Parathyroid adenoma (tissue), 2 donors: ENCODE measurements around the gene ZNF521.

Experiments
- H2AFZ ChIP-seq: fragments of 300-600 bp; sonication (generic); one replicate; pipeline ENCODE4 v1.7.0; 2017; ENCODE audit warnings: antibody characterized with exemption, mild to moderate bottlenecking
- H3K27ac ChIP-seq: fragments of 300-600 bp; sonication (generic); one replicate; pipeline ENCODE4 v1.7.0; 2017
- H3K27me3 ChIP-seq: fragments of 300-600 bp; sonication (generic); one replicate; pipeline ENCODE4 v1.7.0; 2017; ENCODE audit warnings: low read length; ENCODE audit not compliant: control insufficient read depth, insufficient read depth
- H3K36me3 ChIP-seq: fragments of 300-600 bp; sonication (generic); one replicate; pipeline ENCODE4 v1.7.0; 2017; ENCODE audit warnings: low read length; ENCODE audit not compliant: control insufficient read depth, insufficient read depth
- H3K4me1 ChIP-seq: fragments of 300-600 bp; sonication (generic); one replicate; pipeline ENCODE4 v1.7.0; 2017; ENCODE audit warnings: control low read depth
- H3K4me2 ChIP-seq: fragments of 300-600 bp; sonication (generic); one replicate; pipeline ENCODE4 v1.7.0; 2017; ENCODE audit warnings: low read length
- H3K4me3 ChIP-seq: fragments of 300-600 bp; sonication (generic); one replicate; pipeline ENCODE4 v1.7.0; 2017; ENCODE audit warnings: low read depth, low read length
- H3K79me2 ChIP-seq: fragments of 300-600 bp; sonication (generic); one replicate; pipeline ENCODE4 v1.7.0; 2017; ENCODE audit warnings: control low read depth
- H3K9ac ChIP-seq: fragments of 300-600 bp; sonication (generic); one replicate; pipeline ENCODE4 v1.7.0; 2017; ENCODE audit warnings: mild to moderate bottlenecking
- H3K9me3 ChIP-seq: fragments of 300-600 bp; sonication (generic); one replicate; pipeline ENCODE4 v1.7.0; 2017; ENCODE audit warnings: low read length; ENCODE audit not compliant: control insufficient read depth
- TF ChIP-seq, protein P1 (sequence below): fragments of 300-600 bp; sonication (generic); IDR thresholded peaks from one replicate; pipeline ENCODE4 v1.7.0; 2017; ENCODE audit warnings: antibody characterized with exemption, mild to moderate bottlenecking
- donor health status: primary hyperparathyroidism.

ZNF521 gene

DNA sequence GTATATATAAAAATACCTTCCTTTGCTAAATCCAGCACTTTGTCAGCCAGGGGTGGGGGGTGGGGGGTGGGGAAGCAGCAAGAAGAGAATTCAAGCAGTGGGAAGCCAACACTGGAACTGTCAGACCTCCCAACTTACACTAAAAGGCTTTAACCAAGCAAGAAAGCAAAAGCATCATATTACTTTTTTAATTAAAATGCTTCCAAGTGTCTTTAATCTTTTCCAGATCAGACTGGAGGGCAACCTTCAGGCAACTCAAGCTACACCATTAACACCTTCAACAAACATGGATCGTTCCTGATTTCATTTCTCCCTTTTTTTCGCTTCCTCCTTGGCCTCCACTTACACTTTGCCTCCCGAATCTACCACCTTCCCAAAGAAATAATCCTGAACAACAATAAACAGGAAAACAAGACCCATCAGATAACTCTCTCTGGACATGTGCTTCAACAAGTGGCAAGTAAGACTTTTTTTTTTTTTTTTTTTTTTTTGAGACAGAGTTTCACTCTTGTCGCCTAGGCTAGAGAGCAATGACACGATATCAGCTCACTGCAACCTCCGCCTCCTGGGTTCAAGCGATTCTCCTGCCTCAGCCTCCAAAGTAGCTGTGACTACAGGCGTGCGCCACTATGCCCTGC is 35.5 kb downstream of the ZNF521 start:
- Histone ChIP-seq H3K9me3 (no peaks in the 10 kb centered on the region), H2AFZ (no peak overlapping the region), H3K27ac (no peak overlapping the region), H3K36me3 (no peaks in the 10 kb centered on the region), H3K4me3 (no peak overlapping the region), H3K27me3 (no peaks in the 10 kb centered on the region), H3K9ac (no peak overlapping the region), H3K79me2 (no peaks in the 10 kb centered on the region), H3K4me2 (no peak overlapping the region), H3K4me1 (no peaks in the 10 kb centered on the region)
- TF ChIP-seq, protein P1, sequence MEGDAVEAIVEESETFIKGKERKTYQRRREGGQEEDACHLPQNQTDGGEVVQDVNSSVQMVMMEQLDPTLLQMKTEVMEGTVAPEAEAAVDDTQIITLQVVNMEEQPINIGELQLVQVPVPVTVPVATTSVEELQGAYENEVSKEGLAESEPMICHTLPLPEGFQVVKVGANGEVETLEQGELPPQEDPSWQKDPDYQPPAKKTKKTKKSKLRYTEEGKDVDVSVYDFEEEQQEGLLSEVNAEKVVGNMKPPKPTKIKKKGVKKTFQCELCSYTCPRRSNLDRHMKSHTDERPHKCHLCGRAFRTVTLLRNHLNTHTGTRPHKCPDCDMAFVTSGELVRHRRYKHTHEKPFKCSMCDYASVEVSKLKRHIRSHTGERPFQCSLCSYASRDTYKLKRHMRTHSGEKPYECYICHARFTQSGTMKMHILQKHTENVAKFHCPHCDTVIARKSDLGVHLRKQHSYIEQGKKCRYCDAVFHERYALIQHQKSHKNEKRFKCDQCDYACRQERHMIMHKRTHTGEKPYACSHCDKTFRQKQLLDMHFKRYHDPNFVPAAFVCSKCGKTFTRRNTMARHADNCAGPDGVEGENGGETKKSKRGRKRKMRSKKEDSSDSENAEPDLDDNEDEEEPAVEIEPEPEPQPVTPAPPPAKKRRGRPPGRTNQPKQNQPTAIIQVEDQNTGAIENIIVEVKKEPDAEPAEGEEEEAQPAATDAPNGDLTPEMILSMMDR, result no peak

DNA sequence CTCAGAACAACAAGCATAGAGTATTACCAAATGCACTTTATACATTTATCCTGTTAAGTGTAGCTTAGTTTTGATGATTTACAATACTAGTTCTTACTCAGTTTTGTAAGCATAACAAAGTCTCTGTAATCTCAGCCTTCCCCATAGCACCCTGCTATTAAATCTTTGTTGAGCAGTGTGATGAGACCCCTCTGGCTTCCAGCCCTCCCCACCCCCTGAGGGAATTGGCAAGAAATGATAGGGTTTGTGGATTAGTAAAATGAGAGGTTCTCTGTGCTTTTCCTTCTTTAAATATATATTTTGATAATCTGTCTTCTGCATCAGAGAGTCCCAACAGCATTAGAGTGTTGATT is 37.2 kb downstream of the ZNF521 start:
- H3K4me2 ChIP-seq, result no peak overlapping the region
- no peaks in the 10 kb centered on the region for H3K36me3 ChIP-seq
- H3K27me3 ChIP-seq, result no peaks in the 10 kb centered on the region
- no peaks in the 10 kb centered on the region for H3K79me2 ChIP-seq
- TF ChIP-seq, protein P1, result no peak
- H3K9ac ChIP-seq, result no peak overlapping the region
- H3K27ac ChIP-seq, result no peak overlapping the region
- no peaks in the 10 kb centered on the region for H3K9me3 ChIP-seq
- H3K4me1 ChIP-seq, result no peaks in the 10 kb centered on the region
- no peak overlapping the region for H3K4me3 ChIP-seq
- no peak overlapping the region for H2AFZ ChIP-seq

DNA sequence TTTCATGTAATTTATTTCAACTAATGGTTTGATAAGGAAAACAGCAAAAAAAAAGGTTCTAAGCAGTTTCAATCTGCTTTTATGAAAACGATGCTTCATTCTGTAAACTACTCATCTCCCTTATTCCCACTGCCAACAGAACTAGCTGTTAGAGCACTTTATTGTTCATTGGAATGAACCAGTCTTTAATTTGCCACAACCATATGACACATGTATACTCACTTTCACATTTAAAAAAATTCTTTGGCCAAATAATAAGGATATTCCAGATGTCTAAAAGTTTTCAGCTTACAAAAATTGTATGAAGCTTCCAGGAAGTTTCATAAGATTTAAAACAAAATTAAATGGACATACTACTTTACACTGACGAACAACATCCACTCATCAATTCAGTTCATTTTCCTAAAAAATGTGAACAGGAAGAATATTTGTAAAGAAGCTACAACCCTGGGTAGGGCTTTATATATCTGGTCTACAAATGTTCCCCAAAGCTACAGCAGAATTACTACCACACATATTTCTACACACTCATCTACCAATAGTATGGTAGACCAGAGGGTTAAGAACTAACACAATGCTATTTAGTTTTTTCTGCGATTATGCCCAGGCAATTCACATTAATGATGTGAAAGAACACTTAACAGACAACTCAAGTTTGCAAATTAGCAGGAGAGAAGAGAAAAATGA is 37.7 kb downstream of the ZNF521 start:
- Histone ChIP-seq H2AFZ (no peak overlapping the region), H3K27me3 (no peaks in the 10 kb centered on the region), H3K79me2 (no peaks in the 10 kb centered on the region), H3K27ac (no peak overlapping the region), H3K4me1 (no peaks in the 10 kb centered on the region), H3K9ac (no peak overlapping the region), H3K4me3 (no peak overlapping the region), H3K4me2 (no peak overlapping the region), H3K36me3 (no peaks in the 10 kb centered on the region), H3K9me3 (no peaks in the 10 kb centered on the region)
- TF ChIP-seq, protein P1, result no peak

- Histone ChIP-seq H3K4me3 (no peak overlapping the region), H3K27ac (no peak overlapping the region), H3K79me2 (no peaks in the 10 kb centered on the region), H2AFZ (no peak overlapping the region), H3K4me1 (no peaks in the 10 kb centered on the region), H3K9me3 (no peaks in the 10 kb centered on the region), H3K27me3 (no peaks in the 10 kb centered on the region), H3K9ac (no peak overlapping the region), H3K4me2 (no peak overlapping the region), H3K36me3 (no peaks in the 10 kb centered on the region)
- TF ChIP-seq, protein P1, result no peak
These were observed 38.7 kb downstream of the ZNF521 start for GRCh38 chr18:25313268-25313667.

DNA sequence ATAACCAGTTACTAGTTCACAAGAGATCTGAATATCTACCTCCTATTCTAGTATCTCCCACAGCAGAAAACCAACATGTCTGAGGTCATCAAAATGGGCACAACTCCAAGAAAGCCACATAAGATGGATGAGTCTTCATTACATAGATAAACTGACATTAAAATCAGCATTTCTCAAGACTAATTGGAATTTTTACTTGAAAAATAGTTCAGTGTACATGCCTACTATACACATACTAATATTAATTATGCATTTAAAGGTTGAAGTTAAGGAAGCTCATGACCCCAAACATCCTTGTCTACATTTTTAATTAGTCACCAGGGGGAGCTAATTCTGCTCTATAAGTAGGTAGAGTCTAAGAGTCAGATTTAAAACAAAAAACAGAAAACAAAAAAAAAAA is 41.9 kb downstream of the ZNF521 start:
- Histone ChIP-seq H3K27ac (no peak overlapping the region), H3K27me3 (no peaks in the 10 kb centered on the region), H3K9me3 (no peaks in the 10 kb centered on the region), H3K79me2 (no peaks in the 10 kb centered on the region), H2AFZ (no peak overlapping the region), H3K9ac (no peak overlapping the region), H3K4me1 (no peaks in the 10 kb centered on the region), H3K36me3 (no peaks in the 10 kb centered on the region), H3K4me2 (no peak overlapping the region), H3K4me3 (no peak overlapping the region)
- TF ChIP-seq, protein P1, result peak; percentile 12
